GM12878 (cell line): ENCODE data around the gene ZKSCAN1.

Source experiments
- NR2C2 ChIP-seq: IDR thresholded peaks from 2 replicates; pipeline ENCODE4 v1.6.1; 2011; ENCODE audit warnings: borderline replicate concordance, low read depth; ENCODE audit not compliant: control insufficient read depth, insufficient read length
- POLR2AphosphoS5 ChIP-seq: IDR thresholded peaks from 2 replicates; pipeline ENCODE4 v1.6.1; 2011; ENCODE audit warnings: mild to moderate bottlenecking, low read length, inconsistent platforms
- TBL1XR1 ChIP-seq: IDR thresholded peaks from 2 replicates; pipeline ENCODE4 v1.6.1; 2012; ENCODE audit warnings: low read depth, low read length, improper control_type of control experiment
- TF ChIP-seq, protein P1 (sequence below), 3 experiments: IDR thresholded peaks in 2 of 3; conservative IDR thresholded peaks in 1 of 3; 2 replicates each; pipeline ENCODE4 v1.5.1; 2011; ENCODE audit warnings: low read depth in 3 of 3, low read length in 3 of 3, mild to moderate bottlenecking in 3 of 3, control low read depth in 2 of 3, moderate library complexity in 2 of 3, inconsistent platforms in 1 of 3, mixed read lengths in 1 of 3; ENCODE audit not compliant: control insufficient read depth in 2 of 3, insufficient read depth in 1 of 3; ENCODE audit errors: extremely low read depth in 1 of 3

DNA sequence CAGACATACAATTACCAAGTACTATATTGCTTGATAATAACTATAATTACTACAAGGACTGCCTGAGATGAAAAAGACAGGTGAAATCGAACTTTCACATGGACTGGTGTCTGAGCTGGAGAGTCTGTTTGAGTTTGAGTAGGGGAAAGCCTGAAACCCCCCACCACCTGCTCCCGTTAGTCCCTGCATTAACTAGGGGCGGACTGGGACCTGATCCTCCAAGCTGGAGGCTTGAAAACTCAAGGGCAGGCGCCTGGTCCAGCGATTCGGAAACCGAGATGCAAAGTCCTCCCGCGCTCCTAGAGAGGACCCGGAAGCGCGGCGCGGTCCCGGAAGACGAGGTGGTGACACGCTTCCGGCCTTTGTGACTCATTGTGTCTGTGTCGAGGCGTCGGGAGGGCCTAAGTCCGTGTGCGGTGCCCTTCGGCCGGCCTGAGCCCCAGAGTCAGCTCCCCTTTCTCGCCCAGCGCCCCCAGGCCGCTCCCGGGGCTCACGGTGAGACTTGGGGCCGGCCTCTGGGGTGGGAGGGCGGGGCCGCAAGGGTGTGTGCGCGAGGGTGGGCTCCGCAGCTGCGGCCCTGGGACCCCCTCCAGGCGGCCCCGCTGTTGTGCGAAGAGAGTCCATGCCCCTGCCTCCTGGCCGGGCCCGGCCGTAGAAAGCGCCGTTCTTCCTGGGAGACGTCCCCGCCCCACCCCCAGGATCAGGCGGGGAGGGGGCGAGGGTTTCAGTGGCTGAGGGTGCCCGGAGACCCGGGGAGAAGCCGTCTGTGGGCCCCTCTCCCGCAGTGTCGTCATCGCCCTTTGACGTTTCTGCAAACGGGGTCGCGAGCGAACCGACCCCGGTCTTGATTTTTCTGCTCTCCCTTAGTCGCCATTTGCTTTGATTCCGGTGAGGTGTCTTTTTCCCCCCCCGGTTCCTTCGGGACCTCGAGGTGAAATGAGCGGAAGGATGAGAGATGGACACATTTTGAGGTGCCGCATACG lies at the start of gene ZKSCAN1:
- peak; percentile 95 for TF ChIP-seq POLR2AphosphoS5
- no peak for TF ChIP-seq NR2C2
- TF ChIP-seq, protein P1, sequence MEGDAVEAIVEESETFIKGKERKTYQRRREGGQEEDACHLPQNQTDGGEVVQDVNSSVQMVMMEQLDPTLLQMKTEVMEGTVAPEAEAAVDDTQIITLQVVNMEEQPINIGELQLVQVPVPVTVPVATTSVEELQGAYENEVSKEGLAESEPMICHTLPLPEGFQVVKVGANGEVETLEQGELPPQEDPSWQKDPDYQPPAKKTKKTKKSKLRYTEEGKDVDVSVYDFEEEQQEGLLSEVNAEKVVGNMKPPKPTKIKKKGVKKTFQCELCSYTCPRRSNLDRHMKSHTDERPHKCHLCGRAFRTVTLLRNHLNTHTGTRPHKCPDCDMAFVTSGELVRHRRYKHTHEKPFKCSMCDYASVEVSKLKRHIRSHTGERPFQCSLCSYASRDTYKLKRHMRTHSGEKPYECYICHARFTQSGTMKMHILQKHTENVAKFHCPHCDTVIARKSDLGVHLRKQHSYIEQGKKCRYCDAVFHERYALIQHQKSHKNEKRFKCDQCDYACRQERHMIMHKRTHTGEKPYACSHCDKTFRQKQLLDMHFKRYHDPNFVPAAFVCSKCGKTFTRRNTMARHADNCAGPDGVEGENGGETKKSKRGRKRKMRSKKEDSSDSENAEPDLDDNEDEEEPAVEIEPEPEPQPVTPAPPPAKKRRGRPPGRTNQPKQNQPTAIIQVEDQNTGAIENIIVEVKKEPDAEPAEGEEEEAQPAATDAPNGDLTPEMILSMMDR (IDR thresholded peaks at IDR 0.05 in 2 of 3, conservative IDR thresholded peaks at IDR 0.05 in 1 of 3; ENCODE audit: control insufficient read depth in 2 of 3, extremely low read depth in 1 of 3, insufficient read depth in 1 of 3, low read depth in 3 of 3, low read length in 3 of 3), result no peak
- no peak for TF ChIP-seq TBL1XR1
